Naive thymus-derived CD4-positive, alpha-beta T cell (primary cell): ENCODE results near the gene CAMKK2. TPM values are rescaled to one million over a fixed set of nuclear protein-coding genes. Genes with fewer than 3 reads are reported as not detected.
A peak's percentile ranks its signal among the peaks of the same experiment; 100 is the strongest.

Source experiments
- ATAC-seq: fragments of 150-1000 bp; cut with Tn5 transposase; 2 replicates; pipeline ENCODE4 v1.10.0; 2021; ENCODE audit warnings: mild to moderate bottlenecking, moderate library complexity
- CTCF ChIA-PET: fragments of 350-600 bp; sonication (Branson Sonifier 250); formaldehyde crosslinking; loops from one replicate; lab custom pipeline; 2021; ENCODE audit warnings: antibody characterized with exemption; lab: Charles Lee
- POLR2A ChIA-PET: fragments of 350-600 bp; sonication (Branson Sonifier 250); formaldehyde crosslinking; loops from one replicate; lab custom pipeline; 2021; ENCODE audit warnings: antibody characterized with exemption, inconsistent platforms; lab: Charles Lee
- DNase-seq, 9 donors: peaks; one replicate each; pipeline versions ENCODE4 v3.0.0 to v3.0.0-alpha.2; 2020 to 2022; ENCODE audit warnings: mixed read lengths in 1 of 9
- H3K27ac ChIP-seq: one replicate; pipeline ENCODE4 v1.7.0; 2013; ENCODE audit warnings: mild to moderate bottlenecking, low read depth, low read length, moderate library complexity
- H3K27me3 ChIP-seq, 2 donors: one replicate each; pipeline ENCODE4 v1.7.0; 2013; ENCODE audit warnings: low read length in 2 of 2, mild to moderate bottlenecking in 2 of 2, moderate library complexity in 2 of 2; ENCODE audit not compliant: control insufficient read depth in 2 of 2, insufficient read depth in 2 of 2
- H3K36me3 ChIP-seq, 3 experiments: 1 replicate in 2 of 3; 2 replicates in 1 of 3; pipeline ENCODE4 v1.7.0; 2013; ENCODE audit warnings: low read length in 3 of 3, mild to moderate bottlenecking in 3 of 3, moderate library complexity in 1 of 3; ENCODE audit not compliant: insufficient read depth in 3 of 3, control insufficient read depth in 2 of 3
- H3K4me1 ChIP-seq, 2 donors: one replicate each; pipeline ENCODE4 v1.7.0; 2013; ENCODE audit warnings: low read length in 2 of 2, mild to moderate bottlenecking in 2 of 2, moderate library complexity in 1 of 2; ENCODE audit not compliant: control insufficient read depth in 2 of 2, insufficient read depth in 2 of 2
- H3K4me3 ChIP-seq: 2 replicates; pipeline ENCODE4 v1.7.0; 2013; ENCODE audit warnings: mild to moderate bottlenecking, low read length
- H3K9me3 ChIP-seq, 3 experiments: 1 replicate in 2 of 3; 2 replicates in 1 of 3; pipeline ENCODE4 v1.7.0; 2013; ENCODE audit warnings: low read length in 3 of 3; ENCODE audit not compliant: control insufficient read depth in 2 of 3
- H3K27ac Mint-ChIP-seq, 9 donors: one replicate each; pipeline ENCODE4 v1.8.0; 2020 to 2022; ENCODE audit warnings: mixed read lengths in 9 of 9, mild to moderate bottlenecking in 8 of 9, moderate library complexity in 5 of 9, inconsistent platforms in 2 of 9
- H3K27me3 Mint-ChIP-seq, 5 donors: one replicate each; pipeline ENCODE4 v1.8.0; 2021 to 2022; ENCODE audit warnings: mixed read lengths in 5 of 5, mild to moderate bottlenecking in 1 of 5
- H3K36me3 Mint-ChIP-seq, 5 donors: one replicate each; pipeline ENCODE4 v1.8.0; 2020 to 2022; ENCODE audit warnings: mixed read lengths in 5 of 5, mild to moderate bottlenecking in 3 of 5, inconsistent platforms in 1 of 5
- H3K4me1 Mint-ChIP-seq, 7 donors: one replicate each; pipeline ENCODE4 v1.8.0; 2020 to 2022; ENCODE audit warnings: mixed read lengths in 7 of 7, mild to moderate bottlenecking in 3 of 7, inconsistent platforms in 1 of 7
- H3K4me3 Mint-ChIP-seq, 10 donors: one replicate each; pipeline ENCODE4 v1.8.0; 2020 to 2022; ENCODE audit warnings: mild to moderate bottlenecking in 10 of 10, mixed read lengths in 10 of 10, moderate library complexity in 6 of 10, inconsistent platforms in 2 of 10
- H3K9me3 Mint-ChIP-seq, 11 donors: one replicate each; pipeline ENCODE4 v1.8.0; 2020 to 2022; ENCODE audit warnings: mixed read lengths in 11 of 11, mild to moderate bottlenecking in 4 of 11, inconsistent platforms in 1 of 11, moderate library complexity in 1 of 11
- intact Hi-C, 2 donors: fragments of 100-400 bp; cut with micrococcal nuclease; formaldehyde crosslinking; loops; one replicate each; pipeline ENCODE4 v1.15.1; 2023
- polyA plus RNA-seq, 2 donors: library from polyadenylated mRNA; unstranded; fragments of 300-500 nt; fragmentation: Illumina TruSeq; gene quantifications; one replicate each; pipeline ENCODE4 v1.2.3, GENCODE V29; 2021
- total RNA-seq, 6 experiments: library from RNA in 5 of 6; stranded (reverse) in 5 of 6; gene quantifications; 1 replicate in 5 of 6; 2 replicates in 1 of 6; pipeline ENCODE4 v1.2.3 and lab custom pipeline; 2021 to 2026

The CAMKK2 gene
- total and polyA plus RNA-seq, 7 experiments from 2014 or later = 13.9 to 38.7 (median 15.5) TPM

GRCh38 chr12:121223292-121224285, 72.9 kb downstream of the CAMKK2 start:
- Histone ChIP-seq H3K27me3 (no peaks in the 10 kb centered on the region), H3K27ac (peak overlapping the region; percentile 56), H3K4me3 (peak overlapping the region; percentile 28), H3K36me3 (peaks cover 0 to 13% (median 0%) of the 10 kb centered on the region in 3 experiments), H3K4me1 (peaks cover 16 to 48% of the 10 kb centered on the region in 2 donors), H3K9me3 (no peaks in the 10 kb centered on the region)
- intact Hi-C loops = loop anchor here (1.0 to 5.0 kb wide), 8 partner anchors 13 to 163 kb away; partner anchors contain the start of gene P2RX4 (in 2 of the 2)
- Mint-ChIP-seq H3K27ac (peak overlapping the region; percentile 92 to 98 (median 95)), H3K27me3 (no peaks in the 10 kb centered on the region), H3K4me3 (peak overlapping the region; percentile 48 to 91 (median 72)), H3K4me1 (peaks cover 23 to 57% (median 49%) of the 10 kb centered on the region in 7 donors), H3K36me3 (peaks cover 3 to 52% (median 11%) of the 10 kb centered on the region in 5 donors), H3K9me3 (peaks cover 0 to 3% (median 0%) of the 10 kb centered on the region in 11 donors)
- POLR2A ChIA-PET = interaction anchor here (0.9 to 4.8 kb wide), 12 partner anchors 8 to 578 kb away, joined by 3 to 53 read pairs (median 5); partner anchors contain the start of genes CAMKK2 and SPPL3
- peak in 8 of 9 donors; percentile 21 to 56 (median 48) for DNase-seq
- CTCF ChIA-PET = interaction anchor here (0.6 to 1.8 kb wide), 7 partner anchors 10 to 128 kb away, joined by 3 to 8 read pairs (median 3); no protein-coding TSS in a partner anchor
- peak; percentile 68 for ATAC-seq

GRCh38 chr12:121222847-121223246, 73.7 kb downstream of the CAMKK2 start:
- ATAC-seq = peak; percentile 41
- DNase-seq = peak in 2 of 9 donors; percentile 11 to 18
- H3K27me3 Mint-ChIP-seq = no peaks in the 10 kb centered on the region
- H3K27me3 ChIP-seq = no peaks in the 10 kb centered on the region
- H3K27ac Mint-ChIP-seq = peak overlapping the region; percentile 92 to 98 (median 95)
- peak overlapping the region; percentile 56 for H3K27ac ChIP-seq
- H3K4me3 ChIP-seq = no peak overlapping the region
- peaks cover 0 to 18% (median 0%) of the 10 kb centered on the region in 3 experiments for H3K36me3 ChIP-seq
- POLR2A ChIA-PET = interaction anchor here (0.7 to 4.8 kb wide), 6 partner anchors 11 to 641 kb away, joined by 3 to 53 read pairs (median 9); partner anchors contain the start of genes CAMKK2 and POP5
- peaks cover 23 to 57% (median 49%) of the 10 kb centered on the region in 7 donors for H3K4me1 Mint-ChIP-seq
- peaks cover 3 to 58% (median 11%) of the 10 kb centered on the region in 5 donors for H3K36me3 Mint-ChIP-seq
- H3K9me3 Mint-ChIP-seq = peaks cover 0 to 3% (median 0%) of the 10 kb centered on the region in 11 donors
- intact Hi-C loops = loop anchor here (1.0 to 5.0 kb wide), 7 partner anchors 13 to 163 kb away; partner anchors contain the start of gene P2RX4 (in 2 of the 2)
- peak overlapping the region in 8 of 10 donors; percentile 25 to 91 (median 72) for H3K4me3 Mint-ChIP-seq
- no peaks in the 10 kb centered on the region for H3K9me3 ChIP-seq
- CTCF ChIA-PET = interaction anchor here (1.0 kb wide), 2 partner anchors 12 to 100 kb away, joined by 3 to 4 read pairs; no protein-coding TSS in a partner anchor
- peaks cover 16 to 48% of the 10 kb centered on the region in 2 donors for H3K4me1 ChIP-seq

- H3K36me3 Mint-ChIP-seq = peaks cover 3 to 57% (median 18%) of the 10 kb centered on the region in 5 donors
- Histone ChIP-seq H3K4me1 (peaks cover 12 to 25% of the 10 kb centered on the region in 2 donors), H3K9me3 (no peaks in the 10 kb centered on the region), H3K27ac (no peak overlapping the region), H3K4me3 (no peak overlapping the region), H3K27me3 (no peaks in the 10 kb centered on the region), H3K36me3 (peaks cover 0 to 31% (median 0%) of the 10 kb centered on the region in 3 experiments)
- CTCF ChIA-PET = no interaction called here
- H3K27ac Mint-ChIP-seq = peak overlapping the region; percentile 15 to 86 (median 67)
- POLR2A ChIA-PET = no interaction called here
- intact Hi-C loops = no loop called here
- peaks cover 17 to 54% (median 32%) of the 10 kb centered on the region in 7 donors for H3K4me1 Mint-ChIP-seq
- peaks cover 0 to 3% (median 0%) of the 10 kb centered on the region in 11 donors for H3K9me3 Mint-ChIP-seq
- no peak for DNase-seq
- ATAC-seq = no peak
- no peak overlapping the region for H3K4me3 Mint-ChIP-seq
- H3K27me3 Mint-ChIP-seq = no peaks in the 10 kb centered on the region
These were observed 77.0 kb downstream of the CAMKK2 start for GRCh38 chr12:121219353-121219986.

GRCh38 chr12:121218588-121219352, 77.7 kb downstream of the CAMKK2 start:
- peak overlapping the region in 5 of 9 donors; percentile 56 to 84 (median 72) for H3K27ac Mint-ChIP-seq
- Histone ChIP-seq H3K27me3 (no peaks in the 10 kb centered on the region), H3K9me3 (no peaks in the 10 kb centered on the region), H3K4me1 (peaks cover 7 to 21% of the 10 kb centered on the region in 2 donors), H3K4me3 (no peak overlapping the region), H3K36me3 (peaks cover 0 to 31% (median 0%) of the 10 kb centered on the region in 3 experiments), H3K27ac (no peak overlapping the region)
- DNase-seq = no peak
- H3K4me1 Mint-ChIP-seq = peaks cover 11 to 53% (median 31%) of the 10 kb centered on the region in 7 donors
- no peak for ATAC-seq
- ChIA-PET POLR2A (interaction anchor here (1.0 kb wide), 1 partner anchor 11 kb away, joined by 3 read pairs; no protein-coding TSS in a partner anchor), CTCF (no interaction called here)
- H3K4me3 Mint-ChIP-seq = no peak overlapping the region
- no peaks in the 10 kb centered on the region for H3K27me3 Mint-ChIP-seq
- peaks cover 3 to 59% (median 22%) of the 10 kb centered on the region in 5 donors for H3K36me3 Mint-ChIP-seq
- H3K9me3 Mint-ChIP-seq = peaks cover 0 to 3% (median 0%) of the 10 kb centered on the region in 11 donors
- intact Hi-C loops = no loop called here

- Histone ChIP-seq H3K36me3 (peaks cover 0 to 31% (median 0%) of the 10 kb centered on the region in 3 experiments), H3K4me1 (peaks cover 0 to 11% of the 10 kb centered on the region in 2 donors), H3K27ac (no peak overlapping the region), H3K27me3 (no peaks in the 10 kb centered on the region), H3K4me3 (no peak overlapping the region), H3K9me3 (no peaks in the 10 kb centered on the region)
- POLR2A ChIA-PET = interaction anchor here (0.7 kb wide), 1 partner anchor 83 kb away, joined by 3 read pairs; no protein-coding TSS in a partner anchor
- intact Hi-C loops = no loop called here
- peaks cover 0 to 3% (median 0%) of the 10 kb centered on the region in 11 donors for H3K9me3 Mint-ChIP-seq
- H3K27me3 Mint-ChIP-seq = no peaks in the 10 kb centered on the region
- DNase-seq (no peak), ATAC-seq (no peak)
- H3K27ac Mint-ChIP-seq = peak overlapping the region in 1 of 9 donors; percentile 36
- H3K4me1 Mint-ChIP-seq = peaks cover 2 to 51% (median 23%) of the 10 kb centered on the region in 7 donors
- H3K4me3 Mint-ChIP-seq = no peak overlapping the region
- H3K36me3 Mint-ChIP-seq = peaks cover 3 to 52% (median 17%) of the 10 kb centered on the region in 5 donors
- CTCF ChIA-PET = no interaction called here
These were observed 78.7 kb downstream of the CAMKK2 start for GRCh38 chr12:121217761-121218160.
